ENCODE measurements around the gene WNT11. TPM values are rescaled to one million over a fixed set of nuclear protein-coding genes. Genes with fewer than 3 reads are reported as not detected.

The WNT11 gene
- total and polyA plus RNA-seq, 2 of the 13 experiments (the other 11 are each of a cell fraction or from before 2014, with no cell fraction given): 0.34 to 0.66 TPM

DNA sequence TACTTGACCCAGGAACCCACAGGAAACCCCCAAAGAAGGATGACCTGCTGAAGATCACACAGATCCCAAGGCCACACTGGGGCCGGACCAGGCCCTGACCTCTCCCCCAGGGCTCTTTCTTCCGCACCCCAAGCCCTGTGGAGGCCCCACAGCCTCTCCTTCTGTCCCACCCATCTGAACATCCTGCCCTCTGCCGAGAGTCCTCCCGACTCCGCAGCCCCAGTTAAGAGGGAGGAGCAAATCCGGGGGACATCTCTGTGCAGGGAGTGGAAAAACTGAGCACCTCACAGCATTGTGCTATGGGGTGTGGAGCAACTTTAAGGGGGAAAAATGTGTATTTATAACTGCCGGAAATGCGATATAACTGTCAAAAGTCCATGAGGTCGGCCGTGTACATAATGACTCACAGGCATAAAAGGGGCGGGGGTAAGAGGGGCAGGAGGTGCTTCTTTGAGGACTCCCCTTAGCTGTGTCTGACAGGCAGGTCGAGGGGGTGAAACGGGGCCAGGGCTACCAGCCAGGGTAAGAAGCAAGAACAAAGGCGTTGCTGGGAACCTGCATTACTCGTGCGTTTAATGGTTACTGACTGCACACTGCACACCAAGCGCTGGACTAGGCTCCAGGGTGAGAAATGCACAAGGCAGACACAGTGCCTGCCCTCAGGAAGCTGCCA is 57.2 kb downstream of the WNT11 start (continued):
- TF ChIP-seq, protein P1, sequence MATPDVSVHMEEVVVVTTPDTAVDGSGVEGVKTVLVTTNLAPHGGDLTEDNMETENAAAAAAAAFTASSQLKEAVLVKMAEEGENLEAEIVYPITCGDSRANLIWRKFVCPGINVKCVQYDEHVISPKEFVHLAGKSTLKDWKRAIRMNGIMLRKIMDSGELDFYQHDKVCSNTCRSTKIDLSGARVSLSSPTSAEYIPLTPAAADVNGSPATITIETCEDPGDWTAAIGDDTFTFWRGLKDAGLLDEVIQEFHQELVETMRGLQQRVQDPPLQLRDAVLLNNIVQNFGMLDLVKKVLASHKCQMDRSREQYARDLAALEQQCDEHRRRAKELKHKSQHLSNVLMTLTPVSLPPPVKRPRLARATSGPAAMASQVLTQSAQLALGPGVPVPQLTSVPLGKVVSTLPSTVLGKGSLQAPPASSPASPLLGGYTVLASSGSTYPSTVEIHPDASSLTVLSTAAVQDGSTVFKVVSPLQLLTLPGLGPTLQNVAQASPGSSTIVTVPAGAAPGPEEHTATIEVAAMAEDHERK (CRISPR knock-in tag; IDR thresholded peaks at IDR 0.05; ENCODE audit: low read depth): no peak
- TF ChIP-seq ZNF720 (CRISPR knock-in tag; IDR thresholded peaks at IDR 0.05): no peak
- no peak for TF ChIP-seq ZNF780A (CRISPR knock-in tag; IDR thresholded peaks at IDR 0.05)
- no peak for TF ChIP-seq ZNF782 (CRISPR knock-in tag; IDR thresholded peaks at IDR 0.05; ENCODE audit: borderline replicate concordance)
- no peak for TF ChIP-seq SALL2 (CRISPR knock-in tag; IDR thresholded peaks at IDR 0.05)
- TF ChIP-seq, protein P2, sequence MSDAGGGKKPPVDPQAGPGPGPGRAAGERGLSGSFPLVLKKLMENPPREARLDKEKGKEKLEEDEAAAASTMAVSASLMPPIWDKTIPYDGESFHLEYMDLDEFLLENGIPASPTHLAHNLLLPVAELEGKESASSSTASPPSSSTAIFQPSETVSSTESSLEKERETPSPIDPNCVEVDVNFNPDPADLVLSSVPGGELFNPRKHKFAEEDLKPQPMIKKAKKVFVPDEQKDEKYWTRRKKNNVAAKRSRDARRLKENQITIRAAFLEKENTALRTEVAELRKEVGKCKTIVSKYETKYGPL (CRISPR knock-in tag; IDR thresholded peaks at IDR 0.05): no peak
- no peak for TF ChIP-seq AGO2 (optimal IDR thresholded peaks at IDR 0.05; ENCODE audit: low read depth, low read length)
- TF ChIP-seq ZNF629 (CRISPR knock-in tag; conservative IDR thresholded peaks at IDR 0.05): no peak
- TF ChIP-seq CREB1 (IDR thresholded peaks at IDR 0.05): no peak
- TF ChIP-seq CREB1 (CRISPR knock-in tag; IDR thresholded peaks at IDR 0.05): no peak
- no peak for TF ChIP-seq ZNF124 (CRISPR knock-in tag; IDR thresholded peaks at IDR 0.05)
- TF ChIP-seq ZNF558 (CRISPR knock-in tag; IDR thresholded peaks at IDR 0.05; ENCODE audit: borderline replicate concordance): 0 out of 2 replicates have a peak, but pooled peaks have one; percentile 31
- no peak for TF ChIP-seq ZSCAN20 (CRISPR knock-in tag; IDR thresholded peaks at IDR 0.05; ENCODE audit: borderline replicate concordance)
- TF ChIP-seq POLR2AphosphoS2 (IDR thresholded peaks at IDR 0.05; ENCODE audit: low read depth, low read length): no peak
- TF ChIP-seq TOE1 (CRISPR knock-in tag; IDR thresholded peaks at IDR 0.05): no peak
- TF ChIP-seq ZNF563 (CRISPR knock-in tag; IDR thresholded peaks at IDR 0.05): no peak
- TF ChIP-seq, protein P3, sequence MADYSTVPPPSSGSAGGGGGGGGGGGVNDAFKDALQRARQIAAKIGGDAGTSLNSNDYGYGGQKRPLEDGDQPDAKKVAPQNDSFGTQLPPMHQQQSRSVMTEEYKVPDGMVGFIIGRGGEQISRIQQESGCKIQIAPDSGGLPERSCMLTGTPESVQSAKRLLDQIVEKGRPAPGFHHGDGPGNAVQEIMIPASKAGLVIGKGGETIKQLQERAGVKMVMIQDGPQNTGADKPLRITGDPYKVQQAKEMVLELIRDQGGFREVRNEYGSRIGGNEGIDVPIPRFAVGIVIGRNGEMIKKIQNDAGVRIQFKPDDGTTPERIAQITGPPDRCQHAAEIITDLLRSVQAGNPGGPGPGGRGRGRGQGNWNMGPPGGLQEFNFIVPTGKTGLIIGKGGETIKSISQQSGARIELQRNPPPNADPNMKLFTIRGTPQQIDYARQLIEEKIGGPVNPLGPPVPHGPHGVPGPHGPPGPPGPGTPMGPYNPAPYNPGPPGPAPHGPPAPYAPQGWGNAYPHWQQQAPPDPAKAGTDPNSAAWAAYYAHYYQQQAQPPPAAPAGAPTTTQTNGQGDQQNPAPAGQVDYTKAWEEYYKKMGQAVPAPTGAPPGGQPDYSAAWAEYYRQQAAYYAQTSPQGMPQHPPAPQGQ (CRISPR knock-in tag; IDR thresholded peaks at IDR 0.05; ENCODE audit: borderline replicate concordance): no peak
- no peak for TF ChIP-seq POLR2AphosphoS5 (IDR thresholded peaks at IDR 0.05; ENCODE audit: low read depth, low read length)
- TF ChIP-seq ZNF878 (CRISPR knock-in tag; IDR thresholded peaks at IDR 0.05): no peak
- TF ChIP-seq, protein P4, sequence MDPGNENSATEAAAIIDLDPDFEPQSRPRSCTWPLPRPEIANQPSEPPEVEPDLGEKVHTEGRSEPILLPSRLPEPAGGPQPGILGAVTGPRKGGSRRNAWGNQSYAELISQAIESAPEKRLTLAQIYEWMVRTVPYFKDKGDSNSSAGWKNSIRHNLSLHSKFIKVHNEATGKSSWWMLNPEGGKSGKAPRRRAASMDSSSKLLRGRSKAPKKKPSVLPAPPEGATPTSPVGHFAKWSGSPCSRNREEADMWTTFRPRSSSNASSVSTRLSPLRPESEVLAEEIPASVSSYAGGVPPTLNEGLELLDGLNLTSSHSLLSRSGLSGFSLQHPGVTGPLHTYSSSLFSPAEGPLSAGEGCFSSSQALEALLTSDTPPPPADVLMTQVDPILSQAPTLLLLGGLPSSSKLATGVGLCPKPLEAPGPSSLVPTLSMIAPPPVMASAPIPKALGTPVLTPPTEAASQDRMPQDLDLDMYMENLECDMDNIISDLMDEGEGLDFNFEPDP (CRISPR knock-in tag; conservative IDR thresholded peaks at IDR 0.05): no peak
- TF ChIP-seq RXRB (CRISPR knock-in tag; IDR thresholded peaks at IDR 0.05; ENCODE audit: borderline replicate concordance): peak; percentile 73
- no peak for TF ChIP-seq MATR3 (CRISPR knock-in tag; IDR thresholded peaks at IDR 0.05)
- peak; percentile 85; the same call in 1 of the 3 replicates for TF ChIP-seq MXI1 (IDR thresholded peaks at IDR 0.05; ENCODE audit: borderline replicate concordance, low read depth, low read length)
- peak; percentile 30; the same call in 1 of the 2 replicates for TF ChIP-seq CEBPB (IDR thresholded peaks at IDR 0.05; ENCODE audit: borderline replicate concordance, low read depth, low read length)
- TF ChIP-seq, protein P5, sequence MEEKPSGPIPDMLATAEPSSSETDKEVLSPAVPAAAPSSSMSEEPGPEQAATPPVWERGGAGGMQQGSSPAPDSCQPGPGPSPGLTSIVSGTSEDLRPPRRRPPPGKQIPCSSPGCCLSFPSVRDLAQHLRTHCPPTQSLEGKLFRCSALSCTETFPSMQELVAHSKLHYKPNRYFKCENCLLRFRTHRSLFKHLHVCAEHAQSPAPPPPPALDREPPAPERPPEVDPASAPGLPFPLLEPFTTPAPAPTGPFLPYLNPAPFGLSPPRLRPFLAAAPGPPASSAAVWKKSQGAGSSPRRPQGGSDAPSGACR (CRISPR knock-in tag; IDR thresholded peaks at IDR 0.05): no peak
- TF ChIP-seq ZMYM3 (CRISPR knock-in tag; IDR thresholded peaks at IDR 0.05): no peak
